Psoas muscle (tissue), 8 donors: ENCODE results near the gene PSAP. TPM values are rescaled to one million over a fixed set of nuclear protein-coding genes. Genes with fewer than 3 reads are reported as not detected.

Source experiments
- ATAC-seq, 4 donors: fragments of 200-7000 bp; cut with Tn5 transposase; one replicate each; pipeline ENCODE4 v1.9.1; 2020; ENCODE audit warnings: moderate library complexity in 3 of 4, mild to moderate bottlenecking in 2 of 4
- DNase-seq, 2 donors: peaks; one replicate each; pipeline ENCODE4 v3.0.0-alpha.2; 2020
- H3K27ac ChIP-seq: fragments of 200-600 bp; one replicate; pipeline ENCODE4 v1.8.0; 2022
- H3K27me3 ChIP-seq, 3 donors: fragments of 200-600 bp in 1 of 3; one replicate each; pipeline versions ENCODE4 v1.6.1 to v1.8.0; 2013 to 2022; ENCODE audit warnings: low read length in 2 of 3, mild to moderate bottlenecking in 2 of 3, moderate library complexity in 1 of 3; ENCODE audit not compliant: insufficient read depth in 3 of 3
- H3K36me3 ChIP-seq, 2 donors: fragments of 200-600 bp in 1 of 2; one replicate each; pipeline versions ENCODE4 v1.6.1 to v1.8.0; 2013 to 2022; ENCODE audit warnings: low read depth in 1 of 2, mild to moderate bottlenecking in 1 of 2, moderate library complexity in 1 of 2; ENCODE audit not compliant: insufficient read depth in 1 of 2
- H3K4me1 ChIP-seq: fragments of 200-600 bp; one replicate; pipeline ENCODE4 v1.8.0; 2022
- H3K4me3 ChIP-seq: fragments of 200-600 bp; one replicate; pipeline ENCODE4 v1.8.0; 2022; ENCODE audit warnings: mild to moderate bottlenecking
- H3K9me3 ChIP-seq: fragments of 200-600 bp; one replicate; pipeline ENCODE4 v1.8.0; 2022
- WGBS, 3 donors: extraction: QIAGEN DNeasy Blood & Tissue Kit; methylation state at CpG; one replicate each; pipeline versions ENCODE4 v1.1.6 to v1.1.7; 2013; 5-methylcytosine and 5-hydroxymethylcytosine counted together
- intact Hi-C, 2 donors: fragments of 100-400 bp; cut with DNase I; formaldehyde crosslinking; loops; one replicate each; pipeline versions ENCODE4 v1.11.0 to v1.14.2; 2022
- polyA plus RNA-seq, 3 donors: library from polyadenylated mRNA; stranded (reverse); fragments of 200-250 nt; gene quantifications; one replicate each; pipeline ENCODE4 v1.2.3, GENCODE V29; 2013
- total RNA-seq, 4 donors: library from RNA; stranded (reverse); fragmentation: NEBNext Ultra II Directional in 2 of 4; extraction: Animal tissue kit (Norgen Biotek cat#: 25700) in 2 of 4; gene quantifications; one replicate each; pipeline versions ENCODE4 v1.2.1 to v1.2.4, GENCODE V29; 2021 to 2023
- TF ChIP-seq, protein P1 (sequence below): fragments of 200-600 bp; IDR thresholded peaks from one replicate; pipeline ENCODE4 v1.8.0; 2022; ENCODE audit warnings: antibody characterized with exemption
- donor health status: healthy with polysubstance abuse.
- donor health status: DM: no; HTN: no; CAD: no; lungs with moderate emphysema.
- donor health status: Bipolar disorder and iron deficiency.
- donor health status: healthy.
- donor health status: DM: yes; HTN: yes; CAD: no.
- donor health status: DM: no; HTN: no; CAD: no.
- donor health status: DM: no; HTN: no; CAD: no.
- donor health status: DM: yes; HTN: yes; CAD: no.

PSAP gene
- total and polyA plus RNA-seq, 7 donors = 634 to 1,725 (median 1,049) TPM

DNA sequence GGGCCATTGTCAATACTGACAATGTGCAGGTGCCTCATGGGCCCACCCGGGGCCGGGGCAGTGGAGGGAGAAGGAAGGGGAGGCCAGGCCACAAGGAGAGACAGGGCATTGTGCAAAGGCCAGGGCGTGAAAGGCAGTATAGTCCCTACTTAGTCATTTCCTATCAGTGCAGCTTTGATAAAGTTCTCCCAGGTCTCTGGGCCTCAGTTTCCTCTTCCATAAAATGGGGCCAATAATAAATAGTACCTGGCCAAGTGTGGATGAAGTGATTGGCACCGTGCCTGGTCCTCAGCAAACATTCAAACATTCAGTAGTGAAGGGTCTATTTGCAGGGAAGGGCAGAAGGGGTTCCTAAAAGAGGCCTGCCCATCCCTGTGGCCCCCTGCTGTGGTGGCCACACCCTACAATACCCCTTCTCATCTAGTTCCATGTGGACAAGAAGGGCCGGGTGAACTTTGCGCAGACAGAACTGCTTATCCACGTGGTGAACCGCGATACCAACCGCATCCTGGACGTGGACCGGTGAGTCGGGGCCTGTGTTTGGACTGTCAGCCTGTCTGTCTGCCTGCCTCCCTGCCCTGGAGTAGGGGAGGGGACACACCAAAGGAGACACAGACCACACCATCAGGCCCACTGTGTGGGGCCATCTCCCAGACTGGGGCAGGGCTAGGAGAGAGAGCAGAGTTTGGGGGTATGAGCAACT lies 40.9 kb downstream of the PSAP start:
- 85 to 94% (median 87%) methylated on average over 13 of the region's 13 CpGs for WGBS, 3 donors
- H3K4me3 ChIP-seq = no peak overlapping the region
- no peak overlapping the region for H3K27ac ChIP-seq
- no peaks in the 10 kb centered on the region for H3K9me3 ChIP-seq
- no peak for ATAC-seq
- H3K36me3 ChIP-seq = peaks cover 0 to 6% of the 10 kb centered on the region in 2 donors
- TF ChIP-seq, protein P1, sequence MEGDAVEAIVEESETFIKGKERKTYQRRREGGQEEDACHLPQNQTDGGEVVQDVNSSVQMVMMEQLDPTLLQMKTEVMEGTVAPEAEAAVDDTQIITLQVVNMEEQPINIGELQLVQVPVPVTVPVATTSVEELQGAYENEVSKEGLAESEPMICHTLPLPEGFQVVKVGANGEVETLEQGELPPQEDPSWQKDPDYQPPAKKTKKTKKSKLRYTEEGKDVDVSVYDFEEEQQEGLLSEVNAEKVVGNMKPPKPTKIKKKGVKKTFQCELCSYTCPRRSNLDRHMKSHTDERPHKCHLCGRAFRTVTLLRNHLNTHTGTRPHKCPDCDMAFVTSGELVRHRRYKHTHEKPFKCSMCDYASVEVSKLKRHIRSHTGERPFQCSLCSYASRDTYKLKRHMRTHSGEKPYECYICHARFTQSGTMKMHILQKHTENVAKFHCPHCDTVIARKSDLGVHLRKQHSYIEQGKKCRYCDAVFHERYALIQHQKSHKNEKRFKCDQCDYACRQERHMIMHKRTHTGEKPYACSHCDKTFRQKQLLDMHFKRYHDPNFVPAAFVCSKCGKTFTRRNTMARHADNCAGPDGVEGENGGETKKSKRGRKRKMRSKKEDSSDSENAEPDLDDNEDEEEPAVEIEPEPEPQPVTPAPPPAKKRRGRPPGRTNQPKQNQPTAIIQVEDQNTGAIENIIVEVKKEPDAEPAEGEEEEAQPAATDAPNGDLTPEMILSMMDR = no peak
- intact Hi-C loops = loop anchor here in 1 of 2 donors (5.0 kb wide), 3 partner anchors 113 to 493 kb away; partner anchors contain the start of gene SLC29A3
- H3K27me3 ChIP-seq = no peaks in the 10 kb centered on the region
- no peak for DNase-seq
- no peaks in the 10 kb centered on the region for H3K4me1 ChIP-seq

DNA sequence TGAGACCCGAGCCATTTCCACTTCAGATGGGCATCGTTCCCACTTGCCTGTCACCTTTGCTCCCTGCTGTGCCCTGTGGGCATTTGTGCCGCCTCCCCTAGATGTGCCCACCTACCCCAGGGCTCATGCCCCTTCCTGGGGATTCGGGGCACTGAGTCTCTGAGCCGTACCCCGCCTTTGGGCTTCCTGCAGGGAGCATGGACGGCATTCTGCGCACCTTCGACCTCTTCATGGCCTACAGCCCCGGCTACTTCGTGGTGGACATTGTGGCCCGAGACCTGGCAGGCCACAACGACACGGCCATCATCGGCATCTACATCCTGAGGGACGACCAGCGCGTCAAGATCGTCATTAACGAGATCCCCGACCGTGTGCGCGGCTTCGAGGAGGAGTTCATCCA lies 41.4 kb downstream of the PSAP start:
- Histone ChIP-seq H3K9me3 (no peaks in the 10 kb centered on the region), H3K27me3 (no peaks in the 10 kb centered on the region), H3K4me1 (no peaks in the 10 kb centered on the region), H3K27ac (no peak overlapping the region), H3K4me3 (no peak overlapping the region), H3K36me3 (peaks cover 0 to under 1% of the 10 kb centered on the region in 2 donors)
- TF ChIP-seq, protein P1 = no peak
- 88 to 93% (median 88%) methylated on average over 25 of the region's 25 CpGs for WGBS, 3 donors
- intact Hi-C loops = loop anchor here (5.0 kb wide), 4 partner anchors 112 to 492 kb away; partner anchors contain the start of gene SLC29A3 (in 1 of the 2)
- DNase-seq (no peak), ATAC-seq (no peak)

DNA sequence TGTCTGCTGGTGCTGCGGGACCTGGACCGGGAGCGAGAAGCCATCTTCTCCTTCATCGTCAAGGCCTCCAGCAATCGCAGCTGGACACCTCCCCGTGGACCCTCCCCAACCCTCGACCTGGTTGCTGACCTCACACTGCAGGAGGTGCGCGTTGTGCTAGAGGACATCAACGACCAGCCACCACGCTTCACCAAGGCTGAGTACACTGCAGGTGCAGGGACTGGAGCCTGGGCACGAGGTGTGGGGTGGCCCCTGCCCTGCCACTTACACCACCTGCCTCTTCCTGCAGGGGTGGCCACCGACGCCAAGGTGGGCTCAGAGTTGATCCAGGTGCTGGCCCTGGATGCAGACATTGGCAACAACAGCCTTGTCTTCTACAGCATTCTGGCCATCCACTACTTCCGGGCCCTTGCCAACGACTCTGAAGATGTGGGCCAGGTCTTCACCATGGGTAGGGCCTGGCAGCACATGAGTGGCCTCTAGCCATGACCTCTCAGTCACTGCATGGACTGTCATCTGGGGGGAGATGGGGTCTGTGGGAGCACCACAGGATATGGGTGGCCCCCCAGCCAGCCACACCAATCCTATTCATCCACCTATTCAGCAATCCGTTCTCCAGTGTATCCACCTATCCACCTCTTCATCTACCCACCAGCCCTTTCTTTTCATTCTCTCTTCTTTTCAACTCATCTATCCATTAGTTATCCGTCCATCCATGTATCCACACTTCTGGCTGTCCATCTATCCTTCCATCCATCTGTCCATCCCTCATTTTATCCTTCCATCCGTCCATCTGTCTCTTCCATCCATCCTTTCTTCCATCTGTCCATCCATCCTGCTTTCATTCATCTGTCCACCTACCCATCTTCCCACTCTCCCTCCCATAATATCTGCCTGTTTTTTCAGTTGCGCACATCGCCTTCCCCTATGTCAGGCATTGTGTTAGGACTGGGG lies 43.2 kb downstream of the PSAP start:
- TF ChIP-seq, protein P1 = no peak
- Histone ChIP-seq H3K9me3 (no peaks in the 10 kb centered on the region), H3K36me3 (no peaks in the 10 kb centered on the region), H3K4me1 (no peaks in the 10 kb centered on the region), H3K4me3 (no peak overlapping the region), H3K27me3 (no peaks in the 10 kb centered on the region), H3K27ac (no peak overlapping the region)
- DNase-seq (no peak), ATAC-seq (no peak)
- 91 to 92% (median 91%) methylated on average over 21 of the region's 21 CpGs for whole genome bisulfite sequencing, 3 donors
- intact Hi-C loops = loop anchor here in 1 of 2 donors (5.0 kb wide), 1 partner anchor 421 kb away; no protein-coding TSS in a partner anchor

DNA sequence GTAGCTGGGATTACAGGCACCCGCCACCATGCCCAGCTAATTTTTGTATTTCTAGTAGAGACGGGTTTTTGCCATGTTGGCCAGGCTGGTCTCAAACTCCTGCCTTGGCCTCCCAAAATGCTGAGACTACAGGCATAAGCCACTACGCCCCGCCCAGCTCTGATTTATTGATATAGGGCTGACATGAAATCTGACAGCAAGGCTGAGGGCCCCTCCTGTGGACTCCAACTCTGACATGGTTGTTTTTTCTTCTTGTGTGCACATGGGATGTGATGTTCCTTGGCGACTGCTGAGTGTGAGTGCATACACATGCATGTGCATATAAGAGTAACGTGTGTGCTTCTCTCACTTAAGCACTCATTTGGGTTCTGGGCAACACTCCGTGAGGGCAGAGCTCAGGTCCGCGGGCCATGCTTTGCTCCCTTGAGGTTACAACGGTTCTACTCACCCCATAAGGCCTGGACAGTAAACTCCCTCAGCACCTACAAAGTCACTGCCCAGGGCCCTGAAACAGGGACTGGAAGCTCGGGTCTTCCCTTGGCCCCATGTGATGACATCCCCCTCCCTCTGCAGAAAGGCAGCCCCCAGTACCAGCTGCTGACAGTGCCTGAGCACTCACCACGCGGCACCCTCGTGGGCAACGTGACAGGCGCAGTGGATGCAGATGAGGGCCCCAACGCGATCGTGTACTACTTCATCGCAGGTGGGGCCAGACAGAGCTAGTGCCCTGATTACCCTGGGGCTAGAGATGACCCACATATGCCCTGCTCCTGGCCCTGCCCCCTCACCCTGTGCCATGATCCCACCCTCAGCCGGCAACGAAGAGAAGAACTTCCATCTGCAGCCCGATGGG lies 44.1 kb downstream of the PSAP start:
- H3K36me3 ChIP-seq = no peaks in the 10 kb centered on the region
- DNase-seq (no peak), ATAC-seq (no peak)
- H3K27me3 ChIP-seq = no peaks in the 10 kb centered on the region
- 89 to 92% (median 90%) methylated on average over 23 of the region's 23 CpGs for WGBS, 3 donors
- no peak overlapping the region for H3K27ac ChIP-seq
- TF ChIP-seq, protein P1 = no peak
- H3K4me3 ChIP-seq = no peak overlapping the region
- H3K9me3 ChIP-seq = no peaks in the 10 kb centered on the region
- intact Hi-C loops = loop anchor here in 1 of 2 donors (5.0 kb wide), 1 partner anchor 420 kb away; no protein-coding TSS in a partner anchor
- no peaks in the 10 kb centered on the region for H3K4me1 ChIP-seq
